EH (cell line): ENCODE results near the gene PAX7.
"Not testable (repeated sequence)": the region's sequence is repeated elsewhere in the genome, so short reads cannot be mapped to it uniquely, and the experiment has no call there.

Source experiments
- DNase-seq: peaks from one replicate; pipeline ENCODE4 v3.0.0-alpha.2; 2015; ENCODE audit warnings: low read depth

PAX7 gene

GRCh38 chr1:18730321-18730720, 99.7 kb downstream of the PAX7 start:
- no peak for DNase-seq

GRCh38 chr1:18731148-18731547, 100.5 kb downstream of the PAX7 start:
- no peak for DNase-seq

DNA sequence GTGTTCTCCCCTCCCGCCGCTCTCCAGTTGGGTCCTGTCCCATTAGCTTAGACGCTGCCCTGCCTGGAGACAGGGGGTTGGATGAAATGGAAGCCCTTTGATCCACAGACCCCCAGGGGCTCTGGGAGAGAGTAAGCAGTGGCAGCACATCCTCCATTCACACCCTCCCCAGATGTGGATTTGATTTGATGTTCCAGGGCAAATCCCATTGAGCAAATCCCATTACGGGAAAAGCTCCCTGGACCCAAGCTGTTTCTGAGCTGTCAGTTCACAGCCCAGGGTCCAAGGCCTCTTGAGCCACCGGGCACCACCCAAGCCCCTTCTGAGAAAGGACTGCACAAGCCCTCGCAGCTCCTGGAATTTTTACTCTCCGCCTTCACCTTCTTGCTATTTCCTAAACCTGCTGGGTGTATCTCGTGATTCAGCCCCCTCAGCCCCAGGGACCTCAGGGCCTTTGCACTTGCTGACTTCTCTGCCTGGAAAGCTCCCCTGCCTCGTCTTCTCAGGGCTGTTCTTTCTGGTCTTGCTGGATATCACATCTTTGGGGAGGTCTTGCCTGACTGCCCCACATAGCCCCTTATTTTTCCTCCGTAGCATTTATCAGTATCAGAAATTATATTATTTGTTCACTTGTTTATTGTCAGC, 101.1 kb downstream of the PAX7 start:
- DNase-seq = no peak

DNA sequence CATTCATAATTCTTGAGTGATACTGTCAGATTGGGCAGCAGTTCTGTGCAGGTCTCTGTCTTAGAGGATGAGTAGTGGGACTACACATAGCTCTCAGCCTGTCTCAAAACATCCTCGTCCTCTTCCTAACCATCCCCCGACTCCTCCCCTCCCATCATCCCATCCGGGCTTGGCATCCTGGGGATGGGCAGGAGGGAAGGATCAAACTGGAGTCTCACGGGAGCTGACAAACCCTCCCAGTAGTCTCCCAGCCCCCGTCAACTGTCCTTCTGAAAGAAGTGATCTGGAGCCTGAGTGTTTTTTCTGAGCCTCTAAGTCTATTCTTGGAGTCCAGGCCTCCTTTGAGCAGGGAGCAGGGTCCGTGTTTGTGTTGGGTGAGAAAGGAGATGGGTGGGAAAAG, 102.0 kb downstream of the PAX7 start:
- DNase-seq = no peak

DNA sequence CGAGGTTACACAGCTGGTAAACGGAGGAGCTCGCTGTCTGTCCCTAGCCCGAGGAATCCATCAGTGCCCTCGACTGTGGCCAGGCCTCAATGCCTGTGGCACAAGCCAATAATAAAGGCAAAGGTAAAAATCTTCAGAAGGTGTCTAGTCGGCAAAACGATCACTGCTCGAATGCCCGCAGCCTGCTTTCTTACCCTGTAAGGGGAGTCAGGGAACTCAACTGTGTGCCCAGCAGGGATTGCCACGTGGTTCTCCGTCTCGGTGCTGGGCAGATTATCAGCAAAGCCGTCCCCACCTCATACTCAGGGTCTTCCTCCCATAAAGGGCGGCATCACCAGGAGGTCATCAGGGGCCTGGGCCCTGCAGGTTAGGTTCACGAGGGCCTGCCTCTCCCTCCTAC, 103.4 kb downstream of the PAX7 start:
- DNase-seq = no peak

- no peak for DNase-seq
These were observed 104.0 kb downstream of the PAX7 start for GRCh38 chr1:18734461-18735223.

DNA sequence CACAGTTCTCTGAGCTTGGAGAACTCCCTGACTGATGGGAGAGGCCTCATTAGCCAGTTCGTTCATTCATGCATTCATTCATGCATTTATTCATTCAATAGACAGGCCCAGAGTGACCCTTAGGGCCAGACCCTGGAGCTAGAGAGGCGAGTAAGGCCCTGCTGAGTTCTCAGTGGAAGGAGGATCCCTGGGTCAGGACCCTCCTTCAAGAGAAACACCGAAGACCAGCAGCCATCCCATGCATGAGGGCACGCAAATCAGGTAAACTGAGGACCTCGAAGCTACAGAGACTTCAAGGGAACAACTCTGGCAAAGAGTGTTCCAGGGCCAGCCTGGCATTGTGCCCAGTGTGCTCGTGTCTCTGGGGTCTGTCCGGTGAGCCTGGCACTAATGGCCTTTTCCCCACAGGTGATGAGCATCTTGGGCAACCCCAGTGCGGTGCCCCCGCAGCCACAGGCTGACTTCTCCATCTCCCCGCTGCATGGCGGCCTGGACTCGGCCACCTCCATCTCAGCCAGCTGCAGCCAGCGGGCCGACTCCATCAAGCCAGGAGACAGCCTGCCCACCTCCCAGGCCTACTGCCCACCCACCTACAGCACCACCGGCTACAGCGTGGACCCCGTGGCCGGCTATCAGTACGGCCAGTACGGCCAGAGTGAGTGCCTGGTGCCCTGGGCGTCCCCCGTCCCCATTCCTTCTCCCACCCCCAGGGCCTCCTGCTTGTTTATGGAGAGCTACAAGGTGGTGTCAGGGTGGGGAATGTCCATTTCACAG, 104.8 kb downstream of the PAX7 start:
- no peak for DNase-seq

DNA sequence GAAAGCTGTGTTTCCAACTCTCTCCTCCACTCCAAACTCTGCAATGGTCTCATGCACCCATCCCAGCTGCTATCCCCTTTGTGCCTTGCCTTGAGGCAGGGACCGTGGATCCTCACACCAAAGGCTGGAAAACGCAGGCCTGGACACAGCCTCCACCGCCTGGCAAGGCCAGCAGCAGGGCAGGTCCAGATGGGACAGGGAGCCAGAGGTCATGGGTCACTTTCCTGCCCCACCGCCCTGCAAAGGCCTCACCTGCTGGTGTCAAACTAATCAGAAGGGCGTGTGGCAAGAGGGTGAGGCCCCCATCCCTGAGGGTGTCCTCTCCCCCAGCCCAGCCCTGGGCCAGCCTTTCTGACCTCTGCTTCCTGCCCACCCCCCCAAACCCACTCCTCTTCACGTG, 106.3 kb downstream of the PAX7 start:
- DNase-seq = no peak

GRCh38 chr1:18738126-18738525, 107.5 kb downstream of the PAX7 start:
- DNase-seq = no peak

DNA sequence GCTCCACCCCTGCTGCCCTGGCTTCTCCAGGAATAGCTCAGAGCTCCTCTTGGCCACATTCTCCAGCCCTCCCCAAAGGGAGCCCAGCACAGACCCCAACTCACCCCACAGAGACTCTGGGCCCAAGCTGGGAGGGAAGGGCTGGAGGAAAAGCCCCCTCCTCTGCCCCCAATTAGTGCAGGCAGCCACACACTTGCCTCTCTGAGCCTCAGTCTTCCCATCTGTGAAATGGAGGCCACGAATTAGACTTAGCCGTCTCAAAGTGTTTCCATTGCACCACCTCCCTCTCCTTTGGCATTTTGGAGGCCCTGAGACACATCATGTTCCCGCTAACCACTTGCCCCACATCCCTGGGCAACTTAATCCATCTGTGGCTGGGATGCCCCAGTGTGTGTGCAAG, 108.0 kb downstream of the PAX7 start:
- DNase-seq = no peak

- no peak for DNase-seq
These were observed 108.8 kb downstream of the PAX7 start for GRCh38 chr1:18739408-18739807.

DNA sequence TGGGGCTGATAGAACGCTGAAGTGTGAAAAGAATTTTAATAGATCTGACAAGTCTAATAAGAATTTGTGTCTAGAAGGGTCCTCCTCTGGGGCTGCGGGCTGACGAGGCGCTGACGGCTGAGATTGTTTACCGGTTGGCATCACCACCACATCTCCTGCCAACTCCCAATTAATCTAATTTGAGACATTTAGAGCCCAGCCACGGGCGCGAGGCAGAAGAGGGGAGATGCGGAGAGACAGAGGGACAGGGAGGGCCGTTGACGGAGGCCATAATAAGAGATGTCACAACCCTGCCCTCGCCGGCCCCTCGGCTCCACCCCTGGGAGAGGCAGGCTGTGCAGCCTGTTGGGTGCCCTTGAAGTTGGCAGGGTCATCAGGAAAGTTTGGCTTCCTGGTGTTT, 109.3 kb downstream of the PAX7 start:
- DNase-seq = no peak

DNA sequence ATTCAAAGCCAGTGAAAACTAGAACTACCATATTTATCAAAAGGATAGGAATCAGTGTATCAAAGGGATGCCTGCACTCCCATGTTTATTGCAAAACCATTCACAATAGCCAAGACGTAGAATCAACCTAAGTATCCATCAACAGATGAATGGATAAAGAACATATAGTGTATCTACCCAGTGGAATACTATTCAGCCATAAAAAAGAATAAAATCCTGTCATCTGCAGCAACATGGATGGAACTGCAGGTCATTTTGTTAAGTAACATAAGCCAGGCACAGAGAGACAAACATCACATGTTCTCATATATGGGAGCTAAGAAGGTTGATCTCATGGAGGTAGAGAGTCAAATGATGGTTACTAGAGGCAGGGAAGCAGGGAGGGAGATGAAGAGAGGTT, 110.0 kb downstream of the PAX7 start:
- DNase-seq = no peak

GRCh38 chr1:18743233-18743632, 112.6 kb downstream of the PAX7 start:
- DNase-seq = no peak

DNA sequence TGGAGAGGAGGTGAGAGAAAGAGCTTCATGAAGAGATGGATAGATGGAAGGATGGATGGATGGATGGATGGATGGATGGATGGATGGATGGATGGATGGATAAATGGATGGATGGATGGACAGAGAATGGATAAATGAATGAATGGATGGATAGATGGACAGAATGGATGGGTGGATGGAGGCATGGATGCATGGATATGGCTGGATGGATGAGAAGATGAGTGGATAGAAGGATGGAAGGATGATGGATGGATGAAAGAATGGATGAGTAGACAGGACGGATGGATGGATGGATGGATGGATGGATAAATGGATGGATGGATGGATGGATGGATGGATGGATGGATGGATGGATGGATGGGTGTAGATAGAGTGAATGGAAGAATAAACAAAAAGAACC, 113.7 kb downstream of the PAX7 start:
- not testable (repeated sequence) for DNase-seq

DNA sequence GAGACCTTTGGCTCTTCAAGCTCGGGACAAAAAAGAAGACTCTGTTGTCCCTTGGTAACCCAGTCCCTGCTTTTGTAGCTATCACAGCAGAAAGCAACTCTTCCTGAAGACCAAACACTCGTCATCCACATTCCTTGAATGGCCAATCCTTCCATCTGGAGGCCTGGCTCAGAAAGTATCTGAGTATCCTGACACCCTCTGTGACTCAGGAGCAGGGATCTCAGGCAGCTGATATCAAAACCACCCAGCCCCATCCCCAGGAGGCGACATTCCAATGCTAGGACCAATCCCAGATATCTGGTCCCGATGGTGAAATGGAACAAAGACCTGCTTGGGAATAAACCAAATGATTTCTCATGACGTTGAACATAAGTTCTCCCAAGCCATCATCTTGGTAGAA, 116.3 kb downstream of the PAX7 start:
- no peak for DNase-seq

- DNase-seq = no peak
These were observed 117.0 kb downstream of the PAX7 start for GRCh38 chr1:18747671-18748070.

DNA sequence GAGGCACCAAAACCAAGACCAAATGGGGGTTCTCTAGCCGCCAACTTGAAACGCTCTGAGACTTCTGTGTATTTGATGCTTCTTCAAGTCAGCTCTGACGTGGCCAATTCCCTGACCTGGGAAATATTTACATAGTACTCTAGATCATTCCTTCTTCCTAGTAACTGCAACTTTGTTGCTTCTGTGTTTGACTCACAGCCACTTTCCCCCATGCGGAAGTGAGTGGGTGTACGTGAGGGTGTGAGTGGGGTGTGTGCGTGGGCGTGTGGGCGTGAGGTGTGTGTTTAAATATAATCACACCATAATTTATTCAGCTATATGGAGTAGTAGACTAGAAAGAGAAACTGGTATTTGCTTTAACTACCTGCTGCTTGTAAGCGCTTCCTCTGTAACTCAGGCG, 117.8 kb downstream of the PAX7 start:
- no peak for DNase-seq

- no peak for DNase-seq
These were observed 118.9 kb downstream of the PAX7 start for GRCh38 chr1:18749569-18749968.

- no peak for DNase-seq
These were observed 120.0 kb downstream of the PAX7 start for GRCh38 chr1:18750600-18750999.

DNA sequence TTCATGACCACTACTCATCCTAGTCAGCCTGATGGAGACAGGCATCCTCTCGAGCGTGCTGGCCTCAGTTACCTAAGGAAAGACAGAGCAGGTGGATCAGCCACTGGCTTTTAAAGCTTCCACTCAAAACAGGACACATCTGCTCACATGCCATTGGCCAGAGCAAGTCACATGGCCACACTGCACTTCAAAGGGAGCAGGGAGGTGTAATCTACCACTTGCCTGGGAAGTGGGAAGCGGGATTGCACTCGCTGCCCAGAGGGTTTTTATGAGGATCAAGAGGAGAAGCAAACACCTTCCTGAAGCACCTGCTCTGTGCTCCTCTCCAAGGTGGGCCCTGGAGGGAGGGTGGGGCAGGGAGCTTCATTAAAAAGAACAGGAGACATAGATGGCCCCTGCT, 120.8 kb downstream of the PAX7 start:
- DNase-seq = no peak

- DNase-seq = no peak
These were observed 121.8 kb downstream of the PAX7 start for GRCh38 chr1:18752409-18752808.

DNA sequence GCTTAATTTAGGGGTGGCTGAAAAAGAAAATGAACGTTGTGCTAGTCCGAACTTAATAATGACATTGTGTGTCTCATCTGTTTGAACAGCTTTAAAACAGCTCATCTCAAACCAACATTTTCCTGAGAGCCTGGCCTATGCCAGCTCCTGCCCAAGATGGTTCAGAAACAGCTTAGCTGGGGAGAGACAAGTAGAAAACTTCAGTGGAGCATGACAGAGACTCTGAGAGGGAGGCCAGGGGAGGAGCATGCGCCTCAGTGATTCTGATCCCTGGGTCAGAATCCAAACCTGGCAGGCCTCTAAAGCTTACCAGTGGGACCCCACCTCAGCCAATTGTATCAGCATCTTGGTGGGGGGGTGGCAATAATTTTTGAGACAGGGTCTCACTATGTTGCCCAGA, 129.5 kb downstream of the PAX7 start:
- DNase-seq = no peak
